GM18858 (cell line): ENCODE measurements around the gene ADM2.
"Not testable (repeated sequence)": the region's sequence is repeated elsewhere in the genome, so short reads cannot be mapped to it uniquely, and the experiment has no call there.

Experiments
- ATAC-seq: cut with Tn5 transposase; IDR thresholded peaks from one replicate; pipeline ENCODE4 v1.9.1; 2021; ENCODE audit not compliant: unreplicated experiment

The ADM2 gene

GRCh38 chr22:50505276-50505775 lies 24.0 kb downstream of the ADM2 start:
- no peak for ATAC-seq

- no peak for ATAC-seq
These were observed 24.6 kb downstream of the ADM2 start for GRCh38 chr22:50505776-50506610.

DNA sequence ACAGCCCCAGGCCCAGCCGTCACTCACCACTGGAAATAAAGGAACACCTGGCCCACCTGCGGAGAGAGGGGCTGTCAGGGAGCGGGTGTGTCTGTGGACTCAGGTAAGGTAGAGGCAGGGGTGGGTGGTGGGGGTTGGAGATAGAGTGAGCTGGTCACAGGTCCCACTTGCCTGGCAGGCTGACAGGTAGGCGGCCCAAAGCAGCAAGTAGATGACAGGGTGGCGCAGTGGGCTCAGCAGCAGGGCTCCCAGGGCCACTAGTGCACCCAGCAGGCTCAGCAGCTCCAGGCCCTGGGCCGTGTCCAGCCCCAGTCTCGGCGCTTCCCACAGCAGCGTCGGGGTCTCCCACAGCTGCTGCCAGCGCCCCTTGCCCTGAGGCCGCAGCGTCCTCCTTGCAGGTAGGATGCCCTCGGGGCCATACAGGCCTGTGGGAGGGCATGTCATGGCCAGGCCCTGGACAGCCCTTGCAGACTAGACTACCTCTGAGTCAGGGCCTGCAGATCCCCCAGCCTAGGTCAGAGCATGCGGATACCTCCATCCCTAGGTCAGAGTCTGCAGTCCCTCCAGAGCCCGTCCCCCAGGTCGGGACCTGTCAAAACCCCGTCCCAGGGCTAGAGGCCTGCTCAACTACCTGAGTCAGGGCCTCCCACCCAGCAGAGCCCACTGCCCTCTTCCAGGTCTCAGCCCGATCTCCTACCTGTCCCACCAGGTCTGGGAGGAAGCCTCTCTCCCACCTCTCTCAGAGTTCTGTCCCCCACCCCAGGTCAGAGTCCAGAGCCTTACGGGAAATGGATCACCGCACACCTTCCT lies 25.5 kb downstream of the ADM2 start:
- ATAC-seq = no peak

GRCh38 chr22:50507421-50507990 lies 26.2 kb downstream of the ADM2 start, which contains the start of gene LMF2:
TSS of gene LMF2 (minus strand) at chr22:50507702. CDS start at chr22:50507675, 27 bp downstream.
- no peak for ATAC-seq

DNA sequence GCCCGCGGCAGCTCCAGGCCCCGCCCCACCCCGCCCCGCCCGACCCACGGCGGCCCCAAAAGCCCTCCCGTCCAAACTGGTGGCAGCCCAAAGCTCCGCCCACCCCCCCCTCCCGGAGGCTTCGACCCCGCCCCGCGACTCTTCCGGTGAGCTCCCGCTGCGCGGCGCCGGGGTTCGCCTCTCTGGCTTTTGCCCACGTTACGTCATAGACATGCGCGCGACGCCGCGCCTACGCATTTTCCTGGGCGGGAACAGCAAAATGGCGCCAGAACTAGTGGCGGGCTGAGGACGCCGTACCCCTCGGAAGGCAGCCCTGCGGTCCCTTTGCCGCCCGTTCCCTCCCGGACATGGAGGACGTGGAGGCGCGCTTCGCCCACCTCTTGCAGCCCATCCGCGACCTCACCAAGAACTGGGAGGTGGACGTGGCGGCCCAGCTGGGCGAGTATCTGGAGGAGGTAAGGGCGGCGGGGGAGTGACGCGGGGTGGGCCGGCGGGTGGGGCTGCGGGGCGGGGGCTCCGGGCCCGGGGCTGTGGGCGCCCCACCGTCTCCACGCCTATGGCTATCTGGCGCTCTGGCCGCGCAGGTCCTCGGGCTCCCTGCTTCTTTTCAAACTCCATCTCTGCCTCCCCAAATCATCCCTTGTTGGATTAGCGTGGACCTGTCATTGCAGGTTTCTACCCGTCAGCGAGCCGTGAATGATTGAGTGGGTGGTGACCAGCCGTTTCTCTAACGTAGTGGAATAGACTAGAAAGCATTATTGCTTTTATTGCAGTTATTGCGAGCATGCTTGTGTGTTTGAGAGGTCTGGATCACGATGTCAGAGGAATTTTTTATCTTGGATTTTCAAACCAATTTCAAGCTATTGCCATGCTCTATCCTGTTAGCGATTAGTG lies 26.9 kb downstream of the ADM2 start, which contains the start of gene NCAPH2:
Gene NCAPH2, plus strand, starts transcription at position 234 of the 894 bp plus-strand sequence. Its CDS starts 114 bp downstream, at position 348.
- no peak for ATAC-seq

GRCh38 chr22:50508897-50509296 lies 27.6 kb downstream of the ADM2 start:
- ATAC-seq = no peak

- no peak for ATAC-seq
These were observed 31.8 kb downstream of the ADM2 start for GRCh38 chr22:50513175-50513574.

- no peak for ATAC-seq
These were observed 34.7 kb downstream of the ADM2 start for GRCh38 chr22:50516068-50516467.

- no peak for ATAC-seq
These were observed 35.5 kb downstream of the ADM2 start for GRCh38 chr22:50516891-50517290.

GRCh38 chr22:50517495-50518260 lies 36.3 kb downstream of the ADM2 start:
- ATAC-seq = no peak

DNA sequence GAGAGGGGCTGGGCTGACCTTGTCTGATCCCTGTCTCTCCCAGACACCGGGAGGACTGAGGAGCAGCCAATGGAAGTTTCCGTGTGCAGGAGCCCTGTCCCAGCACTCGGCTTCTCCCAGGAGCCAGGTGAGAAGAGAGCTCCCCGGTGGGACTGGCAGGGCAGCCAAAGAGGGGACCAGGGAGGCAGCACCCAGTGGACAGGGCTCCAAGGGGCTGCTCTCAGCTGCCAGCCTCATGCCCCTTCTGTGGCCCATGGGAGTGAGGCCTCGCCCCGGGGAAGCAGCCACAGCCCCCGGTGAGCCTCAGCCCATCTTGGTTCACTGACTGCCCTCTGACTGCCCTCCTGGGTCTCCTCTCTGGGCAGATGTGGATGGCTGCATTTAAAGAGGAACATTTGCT lies 37.3 kb downstream of the ADM2 start:
- no peak for ATAC-seq

- ATAC-seq = no peak
These were observed 37.8 kb downstream of the ADM2 start for GRCh38 chr22:50519151-50519550.

DNA sequence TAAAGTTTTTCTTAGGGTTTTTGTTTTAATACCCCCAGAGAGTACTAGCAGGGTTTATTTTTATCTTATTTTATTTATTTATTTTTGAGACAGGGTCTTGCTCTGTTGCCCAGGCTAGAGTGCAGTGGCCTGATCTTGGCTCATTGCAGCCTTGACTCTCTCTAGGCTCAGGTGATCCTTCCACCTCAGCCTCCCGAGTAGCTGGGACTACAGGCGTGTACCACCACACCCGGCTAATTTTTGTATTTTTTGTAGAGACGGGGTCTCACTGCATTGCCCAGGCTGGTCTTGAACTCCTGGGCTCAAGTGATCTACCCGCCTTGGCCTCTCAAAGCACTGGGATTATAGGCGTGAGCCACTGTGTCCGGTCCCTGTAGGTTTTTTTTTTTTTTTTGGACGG lies 38.8 kb downstream of the ADM2 start:
- not testable (repeated sequence) for ATAC-seq

GRCh38 chr22:50520826-50521453 lies 39.6 kb downstream of the ADM2 start:
- no peak for ATAC-seq

DNA sequence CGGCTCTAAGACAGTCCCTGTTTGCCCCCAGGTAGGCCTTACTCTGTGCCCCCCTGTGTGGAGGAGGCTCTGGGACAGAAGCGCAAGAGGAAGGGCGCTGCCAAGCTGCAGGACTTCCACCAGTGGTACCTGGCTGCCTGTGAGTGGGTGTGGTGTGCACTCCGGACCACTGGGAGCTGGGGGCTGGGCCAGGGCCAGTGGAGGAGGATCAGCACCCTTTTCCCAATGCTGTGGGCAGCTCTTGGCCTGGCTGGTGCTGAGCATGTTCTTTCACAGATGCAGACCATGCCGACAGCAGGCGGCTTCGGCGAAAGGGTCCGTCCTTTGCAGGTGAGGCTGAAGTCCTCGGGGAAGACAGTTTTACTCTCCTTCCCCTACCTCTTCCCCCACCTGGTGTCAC lies 40.4 kb downstream of the ADM2 start:
- no peak for ATAC-seq

- no peak for ATAC-seq
These were observed 41.0 kb downstream of the ADM2 start for GRCh38 chr22:50522208-50522805.

DNA sequence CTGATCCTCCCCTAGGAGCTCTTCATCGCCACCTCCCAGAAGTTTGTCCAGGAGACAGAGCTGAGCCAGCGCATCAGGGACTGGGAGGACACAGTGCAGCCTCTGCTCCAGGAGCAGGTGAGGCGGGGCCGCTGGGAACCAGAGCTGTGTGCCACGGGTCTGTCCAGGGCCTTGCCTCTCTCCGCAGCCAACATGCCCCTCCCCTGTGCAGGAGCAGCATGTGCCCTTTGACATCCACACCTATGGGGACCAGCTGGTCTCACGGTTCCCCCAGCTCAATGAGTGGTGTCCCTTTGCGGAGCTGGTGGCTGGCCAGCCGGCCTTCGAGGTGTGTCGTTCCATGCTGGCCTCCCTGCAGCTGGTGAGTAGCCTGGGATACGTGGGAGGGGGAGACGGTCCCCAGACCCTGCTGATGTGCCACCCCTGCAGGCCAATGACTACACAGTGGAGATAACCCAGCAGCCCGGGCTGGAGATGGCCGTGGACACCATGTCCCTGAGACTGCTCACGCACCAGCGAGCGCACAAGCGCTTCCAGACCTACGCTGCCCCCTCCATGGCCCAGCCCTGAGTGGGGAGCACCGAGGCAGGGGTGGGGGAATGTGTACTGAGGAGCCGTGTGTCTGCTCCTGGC lies 41.6 kb downstream of the ADM2 start:
- ATAC-seq = no peak

DNA sequence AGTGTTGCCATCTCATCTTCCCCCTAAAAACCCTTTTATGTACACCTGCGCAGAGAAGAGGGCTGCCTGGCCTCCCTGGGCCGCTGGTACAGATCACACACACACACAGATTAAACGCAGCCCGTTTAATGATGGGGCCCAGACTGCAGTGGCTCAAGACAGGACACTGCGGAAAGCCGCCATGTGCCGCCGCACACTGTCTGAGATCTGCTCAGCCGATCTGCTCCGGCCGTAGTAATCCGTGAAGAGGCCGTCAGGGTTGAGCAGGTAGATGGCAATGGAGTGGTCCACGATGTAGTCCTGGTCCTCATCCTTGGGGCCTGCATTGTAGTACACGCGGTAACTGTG lies 42.1 kb downstream of the ADM2 start:
- no peak for ATAC-seq
